ENCODE measurements around the gene STARD5. TPM values are rescaled to one million over a fixed set of nuclear protein-coding genes. Genes with fewer than 3 reads are reported as not detected.

STARD5 gene
- total and polyA plus RNA-seq, 2 of the 8 experiments (the other 6 are each of a cell fraction or from before 2014, with no cell fraction given), result 5.5 to 10.4 TPM

DNA sequence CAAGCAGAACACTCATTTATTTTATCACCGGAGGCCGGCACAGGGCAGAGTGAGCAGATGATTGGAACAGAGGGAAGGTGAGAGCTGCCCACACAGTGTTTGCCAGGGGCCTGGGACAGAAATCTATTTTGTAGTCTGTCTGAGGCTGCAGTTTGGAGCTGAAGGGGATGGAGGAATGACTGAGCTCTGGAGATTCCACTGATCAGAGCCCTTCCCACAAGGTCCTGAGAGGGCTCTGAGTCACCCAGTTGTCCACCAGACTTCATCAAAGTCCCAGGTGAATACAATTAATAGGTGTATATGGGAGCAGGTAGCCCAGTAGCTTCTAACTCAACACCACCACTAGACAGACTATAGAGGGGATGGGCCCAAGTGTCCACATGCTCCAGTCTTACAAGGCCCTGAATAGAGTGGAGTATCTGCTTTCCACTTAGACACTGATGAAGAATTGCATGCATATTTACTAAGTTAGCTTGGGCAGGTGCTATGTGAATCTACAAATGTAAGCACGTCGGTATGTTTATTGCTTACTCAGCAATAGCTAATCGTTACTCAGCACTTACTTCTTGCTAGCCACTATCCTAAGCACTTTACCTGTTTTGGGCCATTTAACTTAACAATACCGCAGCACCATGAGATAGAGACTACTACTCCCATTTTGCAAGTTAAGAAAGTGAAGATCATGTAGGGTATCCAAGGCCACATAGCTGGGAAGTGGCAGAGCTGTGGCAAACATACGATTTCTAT, 2.7 kb upstream of the STARD5 start:
- Histone ChIP-seq H2AFZ (ENCODE audit: low read length) (no peak overlapping the region), H2BK12ac (ENCODE audit: low read depth, low read length) (no peak overlapping the region), H3K4ac (replicated peaks; ENCODE audit: insufficient read length, low read depth, low read length) (no peak overlapping the region), H3K4me3 (ENCODE audit: extremely low read depth in 1 of 4, insufficient read depth in 2 of 4, low read depth in 3 of 4, low read length in 4 of 4) (no peak overlapping the region), H3K56ac (replicated peaks; ENCODE audit: insufficient read length, low read depth, low read length) (no peak overlapping the region), H2BK20ac (ENCODE audit: low read length) (no peak overlapping the region), H3K36me3 (ENCODE audit: control insufficient read depth in 2 of 4, insufficient read depth in 4 of 4, low read length in 3 of 4) (no peaks in the 10 kb centered on the region), H2BK120ac (replicated peaks; ENCODE audit: low read depth, low read length) (no peak overlapping the region), H4K20me1 (replicated peaks in 1 of 2; ENCODE audit: control insufficient read depth in 1 of 2, insufficient read depth in 2 of 2, low read length in 2 of 2) (peaks cover 0 to 1% of the 10 kb centered on the region in 2 experiments), H3K4me2 (ENCODE audit: insufficient read depth in 1 of 2, low read depth in 2 of 2, low read length in 2 of 2) (no peak overlapping the region), H2BK15ac (ENCODE audit: low read length) (no peak overlapping the region), H4K5ac (ENCODE audit: insufficient read length, low read depth, low read length) (no peak overlapping the region), H3K27me3 (replicated peaks in 1 of 4; ENCODE audit: control insufficient read depth in 3 of 4, extremely low read depth in 1 of 4, insufficient read depth in 3 of 4, low read length in 3 of 4) (0 out of 7 replicates have a peak, but pooled peaks cover 0 to 3% (median 0%) of the 10 kb centered on the region in 4 experiments), H3K18ac (ENCODE audit: extremely low read depth, low read length) (no peak overlapping the region), H3K79me2 (ENCODE audit: control insufficient read depth in 1 of 2, insufficient read depth in 2 of 2, low read length in 2 of 2) (no peaks in the 10 kb centered on the region), H3K14ac (ENCODE audit: insufficient read length) (no peak overlapping the region), H3K9ac (replicated peaks in 1 of 4; ENCODE audit: extremely low read depth in 1 of 4, low read depth in 3 of 4, low read length in 3 of 4) (no peak overlapping the region), H3K23me2 (ENCODE audit: low read depth, low read length) (peaks cover 6% of the 10 kb centered on the region; the same call in 1 of the 2 replicates), H3K79me1 (ENCODE audit: low read depth, low read length) (no peaks in the 10 kb centered on the region), H3K23ac (ENCODE audit: insufficient read length) (no peak overlapping the region), H2BK5ac (ENCODE audit: low read depth, low read length) (no peak overlapping the region), H3K9me3 (ENCODE audit: insufficient read depth in 2 of 2, low read depth in 1 of 2, low read length in 1 of 2) (no peaks in the 10 kb centered on the region), H4K8ac (ENCODE audit: extremely low read depth, insufficient read depth, low read length) (no peak overlapping the region), H3K27ac (ENCODE audit: low read depth, low read length) (no peak overlapping the region), H4K91ac (replicated peaks; ENCODE audit: insufficient read length, low read length) (no peak overlapping the region), H3K4me1 (replicated peaks in 1 of 4; ENCODE audit: control insufficient read depth in 3 of 4, insufficient read depth in 4 of 4, low read length in 3 of 4) (peaks cover 0 to 8% (median 1%) of the 10 kb centered on the region in 4 experiments; a peak in 5 of 7 replicates), H2AK5ac (ENCODE audit: low read depth, low read length) (no peak overlapping the region)
- POLR2A ChIA-PET (ENCODE audit: partially characterized antibody), result no interaction called here
- no peak for DNase-seq (ENCODE audit: low read depth in 1 of 2, low spot score in 2 of 2)
- FAIRE-seq, result no peak
- 92% methylated on average over 7 of the region's 7 CpGs; no CpG with 5 or more reads in 1 of the 2 experiments for WGBS, 2 experiments (ENCODE audit: extremely low coverage in 1 of 2, insufficient coverage in 1 of 2, insufficient read length in 1 of 2, insufficient replicate concordance in 2 of 2, low coverage in 1 of 2, low lambda C conversion rate in 2 of 2, missing lambda C conversion rate in 1 of 2)
- CTCF ChIA-PET (ENCODE audit: partially characterized antibody), result interaction anchor here (0.7 to 2.9 kb wide), 10 partner anchors 10 to 171 kb away, joined by 3 to 13 read pairs (median 4); no protein-coding TSS in a partner anchor
- TF ChIP-seq MAFK (IDR thresholded peaks at IDR 0.05; ENCODE audit: low read depth, low read length), result peak; percentile 91
- TF ChIP-seq SAP30 (IDR thresholded peaks at IDR 0.05; ENCODE audit: insufficient read depth, insufficient replicate concordance, low read length), result no peak
- peak; percentile 84 for TF ChIP-seq BACH1 (IDR thresholded peaks at IDR 0.05; ENCODE audit: low read length)
- no peak for TF ChIP-seq BCL11A (IDR thresholded peaks at IDR 0.05; ENCODE audit: low read depth in 2 of 2, low read length in 2 of 2)
- TF ChIP-seq, protein P1, sequence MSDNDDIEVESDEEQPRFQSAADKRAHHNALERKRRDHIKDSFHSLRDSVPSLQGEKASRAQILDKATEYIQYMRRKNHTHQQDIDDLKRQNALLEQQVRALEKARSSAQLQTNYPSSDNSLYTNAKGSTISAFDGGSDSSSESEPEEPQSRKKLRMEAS (IDR thresholded peaks at IDR 0.05), result no peak

Data from H1 (cell line).